RPMI8226 (cell line): ENCODE results near the gene EPHB3.

Source experiments
- DNase-seq: peaks from one replicate; pipeline ENCODE4 v3.0.0-alpha.2; 2015

EPHB3 gene

GRCh38 chr3:184630861-184631471 is 69.4 kb downstream of the EPHB3 start:
- no peak for DNase-seq

DNA sequence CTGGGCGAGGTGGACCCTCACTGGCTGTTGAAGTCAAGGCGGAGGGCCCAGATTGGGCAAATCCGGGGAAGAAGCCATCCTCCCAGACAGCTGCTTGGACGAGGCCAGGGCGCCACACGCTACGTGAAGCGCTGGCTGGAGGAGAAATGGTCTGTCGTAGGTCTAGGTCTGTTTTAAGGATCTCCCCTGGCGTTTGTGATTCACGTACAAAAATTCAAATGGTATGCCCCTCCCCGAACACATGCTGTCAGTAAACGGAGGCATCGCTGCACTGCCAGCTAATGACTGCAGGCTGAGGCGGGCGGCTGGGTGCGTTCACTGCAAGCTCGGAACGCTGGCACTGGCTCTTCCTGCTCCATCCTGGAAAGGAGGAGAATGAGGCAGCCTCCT is 69.9 kb downstream of the EPHB3 start:
- DNase-seq = no peak
